GM04503 (cell line): ENCODE measurements around the gene NGB.
"Not testable (repeated sequence)": the region's sequence is repeated elsewhere in the genome, so short reads cannot be mapped to it uniquely, and the experiment has no call there.

ENCODE experiments used
- DNase-seq: peaks from one replicate; pipeline ENCODE4 v3.0.0-alpha.2; 2012; ENCODE audit warnings: low read depth

NGB gene

DNA sequence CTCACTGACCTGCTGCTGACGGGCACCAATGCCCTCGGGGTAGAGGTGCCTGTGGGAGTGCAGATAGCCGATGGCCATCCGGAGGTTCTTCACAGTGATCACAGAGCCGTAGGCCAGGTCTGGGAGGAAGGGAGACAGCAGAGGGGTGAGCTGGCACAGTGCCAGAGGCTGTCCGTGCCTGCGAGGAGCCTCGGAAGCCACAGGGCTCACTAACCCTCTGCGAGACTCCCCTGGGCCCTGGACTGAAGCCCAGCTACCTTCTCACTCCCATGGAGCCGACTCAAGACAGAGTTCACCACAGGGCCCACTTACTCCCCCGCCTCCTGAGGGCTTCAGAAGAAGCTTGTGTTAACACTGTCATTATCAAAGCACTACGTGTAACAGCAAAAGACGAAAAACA lies 25.1 kb upstream of the NGB start:
- no peak for DNase-seq

DNA sequence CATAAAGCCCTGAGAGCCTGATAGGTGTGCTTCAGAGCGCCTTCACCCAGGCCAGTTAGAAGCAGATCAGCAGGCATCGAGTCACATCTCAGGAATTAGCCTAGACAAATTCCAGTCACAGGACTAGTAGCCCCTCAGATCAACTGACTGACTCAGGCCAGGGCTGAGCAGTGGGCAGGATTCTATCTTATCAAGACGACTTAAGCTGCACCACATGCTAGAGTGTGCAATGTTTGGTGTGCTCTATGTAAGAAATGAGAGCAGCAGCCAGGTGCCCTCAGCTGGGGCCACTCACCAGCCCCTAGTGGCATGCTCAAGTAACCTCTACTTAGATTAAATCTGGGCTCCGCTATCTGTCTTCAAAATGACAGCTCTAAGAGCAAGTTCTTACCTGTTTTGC lies 19.7 kb upstream of the NGB start:
- DNase-seq: no peak

- no peak for DNase-seq
Observed at GRCh38 chr14:77286576-77286975, 15.6 kb upstream of the NGB start.

- DNase-seq: no peak
Observed at GRCh38 chr14:77284466-77284865, 13.5 kb upstream of the NGB start.

GRCh38 chr14:77284066-77284465 lies 13.1 kb upstream of the NGB start:
- DNase-seq: no peak

DNA sequence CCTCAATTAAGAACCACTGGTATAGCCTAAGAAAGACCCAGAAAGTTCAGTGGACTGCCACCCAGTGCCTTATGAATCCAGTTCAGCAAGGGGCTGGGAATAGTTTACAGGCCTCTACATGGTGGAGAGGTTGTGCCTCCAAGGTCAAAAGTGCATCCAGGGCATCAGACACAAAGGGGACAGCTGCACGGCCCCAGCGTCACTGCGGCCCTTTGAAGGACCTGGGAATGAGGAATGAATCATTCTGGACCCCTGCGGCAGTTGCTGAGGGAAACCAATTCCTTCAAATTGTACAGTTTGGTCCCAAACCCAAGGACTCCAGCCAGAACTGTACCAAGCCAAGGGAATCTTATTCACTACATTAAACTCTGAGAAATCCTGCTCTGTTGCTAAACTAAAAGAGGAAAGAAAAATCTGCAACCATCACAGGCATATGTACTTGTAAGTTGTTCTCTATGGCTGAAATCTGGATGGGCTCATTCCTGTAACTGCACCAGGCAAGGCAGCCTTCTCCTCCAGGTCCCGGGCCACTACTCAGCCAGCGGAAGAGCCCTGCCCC lies 10.9 kb upstream of the NGB start:
- DNase-seq: no peak

GRCh38 chr14:77280921-77281320 lies 9.9 kb upstream of the NGB start:
- DNase-seq: not testable (repeated sequence)

GRCh38 chr14:77279719-77280118 lies 8.7 kb upstream of the NGB start:
- no peak for DNase-seq

DNA sequence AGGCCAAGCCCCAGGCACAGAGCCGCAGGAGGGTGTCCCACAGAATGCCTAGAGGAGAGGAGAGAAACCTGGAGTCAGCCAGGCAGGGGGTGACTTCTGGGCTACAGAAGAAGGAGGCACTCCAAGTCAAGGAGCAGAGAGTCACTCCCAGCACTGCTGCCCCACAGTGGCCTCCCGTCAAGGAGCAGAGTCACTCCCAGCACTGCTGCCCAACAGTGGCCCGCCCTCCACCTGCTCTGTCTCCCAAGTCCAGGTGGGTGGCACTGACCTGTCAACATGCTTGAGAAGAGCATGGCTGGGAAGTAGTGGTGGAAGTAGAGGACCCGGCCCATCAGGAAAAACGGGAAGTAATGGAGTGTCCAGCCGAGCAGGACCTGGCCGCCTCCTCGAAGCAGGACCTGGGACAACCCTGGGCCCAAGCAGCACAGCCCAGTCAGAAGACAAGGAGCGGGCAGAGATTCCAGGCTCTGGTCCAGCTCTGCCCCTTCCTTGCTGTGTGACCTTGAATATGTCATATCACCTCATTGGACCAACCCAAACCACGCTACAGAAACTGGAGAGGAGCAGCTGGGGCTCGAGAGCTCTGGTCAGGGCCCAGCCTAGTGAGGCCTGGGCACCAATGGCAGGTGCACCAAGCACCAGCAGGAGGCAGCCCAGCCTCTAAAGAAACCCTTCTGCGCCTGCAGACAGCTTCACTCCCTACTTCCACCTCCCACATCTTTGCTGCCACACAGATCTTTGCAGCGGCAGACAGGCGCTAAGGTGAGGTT lies 7.6 kb upstream of the NGB start:
- DNase-seq: no peak

- DNase-seq: no peak
Observed at GRCh38 chr14:77276959-77277358, 6.0 kb upstream of the NGB start.

DNA sequence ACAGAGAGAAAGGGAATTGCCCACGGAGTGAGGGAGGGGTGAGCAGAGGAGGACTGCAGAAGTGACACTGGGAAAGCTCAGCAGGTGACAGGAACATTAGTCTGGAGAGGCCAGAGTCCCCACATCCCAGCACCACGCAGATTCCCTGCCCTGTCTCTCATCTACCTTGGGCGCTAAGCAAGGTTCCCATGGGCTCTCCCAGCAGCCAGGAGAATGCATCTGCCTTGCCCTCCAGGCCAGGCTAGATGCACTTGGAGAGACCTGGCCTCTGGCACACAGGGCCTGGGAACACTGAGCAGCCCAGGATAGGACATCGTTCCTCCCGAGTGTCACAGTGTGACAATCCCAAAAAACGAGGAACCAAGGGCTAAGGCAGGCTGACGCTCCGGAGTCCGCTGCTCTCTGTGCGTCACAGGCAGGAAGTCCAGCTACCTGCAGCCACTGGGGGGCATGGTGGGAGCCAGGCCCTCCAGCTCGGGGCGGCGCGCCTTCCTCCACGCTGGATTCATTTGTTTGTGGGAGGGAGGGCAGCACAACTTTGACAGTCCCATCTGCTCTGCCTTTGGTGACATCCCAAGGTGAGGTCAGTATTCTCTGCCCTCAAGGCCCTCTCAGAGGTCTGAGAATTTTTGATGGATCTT lies 5.4 kb upstream of the NGB start:
- DNase-seq: no peak

DNA sequence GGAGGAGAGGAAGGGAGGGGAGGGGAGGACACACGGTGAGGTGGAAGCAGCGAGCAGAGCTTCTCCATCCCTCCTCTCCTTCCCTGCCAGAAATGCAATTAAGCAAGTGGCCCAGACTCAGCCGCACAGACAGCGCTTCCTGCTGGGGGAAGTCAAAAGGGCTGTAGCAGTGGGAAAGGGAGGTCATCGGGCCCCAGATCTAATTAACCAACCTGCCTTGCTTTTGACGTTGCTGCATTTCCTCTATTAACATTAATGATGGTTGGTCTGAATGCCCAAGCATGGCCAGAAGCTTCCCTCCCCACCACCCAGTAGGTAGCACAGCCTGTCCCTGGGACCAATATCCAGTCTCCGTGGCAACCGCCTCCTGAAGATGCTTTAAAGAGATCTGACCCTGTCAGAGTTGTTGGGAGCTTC lies 4.6 kb upstream of the NGB start:
- no peak for DNase-seq

- DNase-seq: no peak
Observed at GRCh38 chr14:77275041-77275580, 4.1 kb upstream of the NGB start.

DNA sequence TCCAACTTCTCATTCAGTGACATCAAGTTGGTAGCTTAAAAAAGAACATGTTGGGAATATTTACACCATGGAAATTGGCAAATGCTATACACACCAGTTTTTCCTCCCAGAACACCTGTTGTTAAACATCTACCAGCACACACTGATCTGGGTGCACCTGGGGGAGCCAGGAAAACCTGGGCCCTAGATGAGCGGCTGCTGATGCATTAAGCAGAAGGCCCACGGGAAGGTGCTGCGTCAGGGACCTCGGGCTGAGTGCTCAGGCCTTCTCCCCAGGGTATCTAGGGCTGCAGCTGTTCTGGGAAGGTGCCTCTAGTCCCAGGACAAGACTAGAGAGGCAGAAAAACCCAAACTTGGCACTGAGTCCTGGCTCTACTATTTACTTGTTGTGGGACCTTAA lies 2.8 kb upstream of the NGB start:
- DNase-seq: no peak

DNA sequence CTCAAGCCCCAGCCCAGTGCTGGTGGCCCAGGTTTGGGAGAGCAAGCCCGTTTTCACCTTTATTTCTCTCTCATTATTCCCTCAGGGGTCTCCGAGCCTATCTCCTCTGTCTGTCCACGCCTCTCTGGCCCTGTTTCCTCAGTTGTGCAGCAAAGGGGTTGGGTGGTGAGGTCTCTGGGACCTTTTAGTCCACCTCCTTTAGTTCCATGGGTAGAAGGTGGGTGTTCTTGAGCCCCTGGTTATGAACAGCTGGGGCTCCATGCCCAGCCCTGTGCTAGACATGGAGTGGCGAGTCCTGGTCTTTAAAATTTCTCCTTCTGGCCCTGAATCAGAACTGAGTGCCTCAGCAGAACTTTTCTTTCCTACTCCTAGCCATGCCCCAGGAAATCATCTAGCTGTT lies 1.3 kb upstream of the NGB start:
- DNase-seq: no peak

GRCh38 chr14:77270361-77271112 lies 469 bp downstream of the NGB start:
- no peak for DNase-seq

- no peak for DNase-seq
Observed at GRCh38 chr14:77268989-77269600, 1.9 kb downstream of the NGB start.

- no peak for DNase-seq
Observed at GRCh38 chr14:77267937-77268699, 2.9 kb downstream of the NGB start.

GRCh38 chr14:77266336-77266735 lies 4.7 kb downstream of the NGB start:
- no peak for DNase-seq

DNA sequence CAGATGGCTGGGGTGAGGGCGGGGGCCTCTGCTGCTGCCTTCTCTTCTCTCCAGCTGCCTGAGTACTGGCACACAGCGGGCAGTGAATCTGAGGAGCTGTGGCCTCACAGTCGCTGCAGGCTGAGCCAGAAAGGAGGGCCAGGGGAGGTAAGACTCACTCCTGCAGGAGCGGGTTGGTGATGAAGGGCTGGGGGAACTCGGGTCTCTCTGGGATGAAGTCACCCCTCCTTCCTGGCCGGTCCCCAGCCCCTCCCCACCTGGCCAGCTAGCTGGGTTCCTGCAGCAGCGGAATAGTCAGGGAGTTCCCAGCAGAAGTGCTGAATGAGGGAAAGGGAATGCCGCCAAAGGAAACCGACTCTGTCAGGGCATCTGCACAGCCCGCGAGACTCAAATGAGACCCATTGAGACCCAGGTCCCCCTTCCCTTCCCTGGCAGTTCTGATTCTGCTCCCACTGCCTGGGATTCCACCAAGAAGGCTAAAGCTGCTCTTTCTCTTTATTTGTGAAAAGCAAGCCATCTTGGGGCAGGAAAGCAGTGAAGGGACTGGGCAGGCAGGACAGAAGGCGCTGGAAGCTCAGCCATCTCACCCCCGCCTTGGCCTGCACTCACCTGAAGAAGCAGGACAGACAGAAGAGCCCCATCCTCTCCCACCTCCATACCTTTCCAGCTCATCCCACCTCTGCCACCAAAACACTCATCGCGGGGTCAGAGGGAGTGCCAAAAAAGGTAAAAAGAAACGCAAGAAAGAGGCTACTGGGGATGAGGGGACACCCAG lies 5.3 kb downstream of the NGB start:
- no peak for DNase-seq

- DNase-seq: no peak
Observed at GRCh38 chr14:77265187-77265515, 5.9 kb downstream of the NGB start.
